ENCODE results near the gene MBOAT1. TPM values are rescaled to one million over a fixed set of nuclear protein-coding genes. Genes with fewer than 3 reads are reported as not detected.
"Not testable (repeated sequence)": the region's sequence is repeated elsewhere in the genome, so short reads cannot be mapped to it uniquely, and the experiment has no call there.

Gene MBOAT1
- total and polyA plus RNA-seq, 3 donors from 2014 or later, result 4.1 to 5.3 (median 4.5) TPM

- intact Hi-C loops (cut with DNase I; ENCODE audit: low total_unique reads), result no loop called here
- no peak overlapping the region for H3K4me3 ChIP-seq
- no peak overlapping the region for H3K27ac ChIP-seq
- peaks cover 6% of the 10 kb centered on the region for H3K4me1 ChIP-seq
- H3K9me3 ChIP-seq, result no peaks in the 10 kb centered on the region
- H3K27me3 ChIP-seq, result no peaks in the 10 kb centered on the region
- TF ChIP-seq POLR2A (IDR thresholded peaks at IDR 0.05) (no peak), CTCF (IDR thresholded peaks at IDR 0.05) (no peak)
- WGBS, 2 donors, result 91 to 100% methylated on average over 3 of the region's 3 CpGs
- H3K36me3 ChIP-seq (ENCODE audit: low read depth, missing control alignments), result no peaks in the 10 kb centered on the region
- no peak for DNase-seq
Measured at GRCh38 chr6:20183706-20184105, 28.6 kb downstream of the MBOAT1 start.

GRCh38 chr6:20182926-20183521 is 29.2 kb downstream of the MBOAT1 start:
- Histone ChIP-seq H3K27ac (no peak overlapping the region), H3K4me3 (no peak overlapping the region), H3K36me3 (ENCODE audit: low read depth, missing control alignments) (no peaks in the 10 kb centered on the region), H3K27me3 (no peaks in the 10 kb centered on the region), H3K9me3 (no peaks in the 10 kb centered on the region), H3K4me1 (peaks cover 6% of the 10 kb centered on the region)
- intact Hi-C loops (cut with DNase I; ENCODE audit: low total_unique reads), result no loop called here
- TF ChIP-seq CTCF (IDR thresholded peaks at IDR 0.05), result no peak
- TF ChIP-seq POLR2A (IDR thresholded peaks at IDR 0.05), result no peak
- DNase-seq, result peak; percentile 46
- 65 to 78% methylated on average over 2 of the region's 2 CpGs for WGBS, 2 donors

- no peak for TF ChIP-seq POLR2A (IDR thresholded peaks at IDR 0.05)
- TF ChIP-seq CTCF (IDR thresholded peaks at IDR 0.05), result no peak
- H3K36me3 ChIP-seq (ENCODE audit: low read depth, missing control alignments), result no peaks in the 10 kb centered on the region
- H3K4me3 ChIP-seq, result no peak overlapping the region
- no peak overlapping the region for H3K27ac ChIP-seq
- H3K4me1 ChIP-seq, result peaks cover 6% of the 10 kb centered on the region
- H3K27me3 ChIP-seq, result no peaks in the 10 kb centered on the region
- WGBS, 2 donors, result 96 to 100% methylated on average over 2 of the region's 2 CpGs
- intact Hi-C loops (cut with DNase I; ENCODE audit: low total_unique reads), result no loop called here
- DNase-seq, result no peak
- H3K9me3 ChIP-seq, result no peaks in the 10 kb centered on the region
Measured at GRCh38 chr6:20182069-20182468, 30.2 kb downstream of the MBOAT1 start.

GRCh38 chr6:20180935-20181334 is 31.3 kb downstream of the MBOAT1 start:
- H3K9me3 ChIP-seq, result no peaks in the 10 kb centered on the region
- no peak overlapping the region for H3K27ac ChIP-seq
- H3K27me3 ChIP-seq, result no peaks in the 10 kb centered on the region
- no peak overlapping the region for H3K4me3 ChIP-seq
- peaks cover 6% of the 10 kb centered on the region for H3K4me1 ChIP-seq
- DNase-seq, result no peak
- WGBS, 2 donors, result 77 to 78% methylated on average over 3 of the region's 3 CpGs
- intact Hi-C loops (cut with DNase I; ENCODE audit: low total_unique reads), result no loop called here
- no peak for TF ChIP-seq CTCF (IDR thresholded peaks at IDR 0.05)
- TF ChIP-seq POLR2A (IDR thresholded peaks at IDR 0.05), result no peak
- H3K36me3 ChIP-seq (ENCODE audit: low read depth, missing control alignments), result no peaks in the 10 kb centered on the region

- H3K36me3 ChIP-seq (ENCODE audit: low read depth, missing control alignments); intact Hi-C loops (cut with DNase I; ENCODE audit: low total_unique reads); H3K4me1 ChIP-seq; H3K4me3 ChIP-seq; H3K9me3 ChIP-seq; H3K27me3 ChIP-seq; DNase-seq; H3K27ac ChIP-seq: not testable (repeated sequence)
- WGBS, 2 donors, result 95% methylated on average over 4 of the region's 4 CpGs
Measured at GRCh38 chr6:20179287-20180045, 32.8 kb downstream of the MBOAT1 start.

Measured in testis (tissue), 3 donors.